ENCODE results near the gene DUSP7.

Gene DUSP7, protein sequence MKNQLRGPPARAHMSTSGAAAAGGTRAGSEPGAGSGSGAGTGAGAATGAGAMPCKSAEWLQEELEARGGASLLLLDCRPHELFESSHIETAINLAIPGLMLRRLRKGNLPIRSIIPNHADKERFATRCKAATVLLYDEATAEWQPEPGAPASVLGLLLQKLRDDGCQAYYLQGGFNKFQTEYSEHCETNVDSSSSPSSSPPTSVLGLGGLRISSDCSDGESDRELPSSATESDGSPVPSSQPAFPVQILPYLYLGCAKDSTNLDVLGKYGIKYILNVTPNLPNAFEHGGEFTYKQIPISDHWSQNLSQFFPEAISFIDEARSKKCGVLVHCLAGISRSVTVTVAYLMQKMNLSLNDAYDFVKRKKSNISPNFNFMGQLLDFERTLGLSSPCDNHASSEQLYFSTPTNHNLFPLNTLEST

GRCh38 chr3:52056521-52056967, at the start of gene DUSP7:
TSS of gene DUSP7 (minus strand) at chr3:52056571. CDS start at chr3:52056366, 205 bp downstream.
- TF ChIP-seq, protein P1, sequence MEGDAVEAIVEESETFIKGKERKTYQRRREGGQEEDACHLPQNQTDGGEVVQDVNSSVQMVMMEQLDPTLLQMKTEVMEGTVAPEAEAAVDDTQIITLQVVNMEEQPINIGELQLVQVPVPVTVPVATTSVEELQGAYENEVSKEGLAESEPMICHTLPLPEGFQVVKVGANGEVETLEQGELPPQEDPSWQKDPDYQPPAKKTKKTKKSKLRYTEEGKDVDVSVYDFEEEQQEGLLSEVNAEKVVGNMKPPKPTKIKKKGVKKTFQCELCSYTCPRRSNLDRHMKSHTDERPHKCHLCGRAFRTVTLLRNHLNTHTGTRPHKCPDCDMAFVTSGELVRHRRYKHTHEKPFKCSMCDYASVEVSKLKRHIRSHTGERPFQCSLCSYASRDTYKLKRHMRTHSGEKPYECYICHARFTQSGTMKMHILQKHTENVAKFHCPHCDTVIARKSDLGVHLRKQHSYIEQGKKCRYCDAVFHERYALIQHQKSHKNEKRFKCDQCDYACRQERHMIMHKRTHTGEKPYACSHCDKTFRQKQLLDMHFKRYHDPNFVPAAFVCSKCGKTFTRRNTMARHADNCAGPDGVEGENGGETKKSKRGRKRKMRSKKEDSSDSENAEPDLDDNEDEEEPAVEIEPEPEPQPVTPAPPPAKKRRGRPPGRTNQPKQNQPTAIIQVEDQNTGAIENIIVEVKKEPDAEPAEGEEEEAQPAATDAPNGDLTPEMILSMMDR (IDR thresholded peaks at IDR 0.05; ENCODE audit: low read depth, low read length): no peak
- no peaks in the 10 kb centered on the region for H3K9me3 ChIP-seq (ENCODE audit: severe bottlenecking)
- peak within 1 kb of the TSS; percentile 73 for H3K4me3 ChIP-seq (ENCODE audit: low read depth, low read length)
- H3K27me3 ChIP-seq (ENCODE audit: insufficient read depth, low read depth, severe bottlenecking): no peaks in the 10 kb centered on the region
- DNase-seq: peak; percentile 65
- peak within 1 kb of the TSS; percentile 77 for H3K27ac ChIP-seq
- H3K36me3 ChIP-seq: peaks cover 31% of the 10 kb centered on the region

GRCh38 chr3:52104684-52105640, 48.6 kb upstream of the DUSP7 start:
- Histone ChIP-seq H3K27ac (no peak overlapping the region), H3K36me3 (no peaks in the 10 kb centered on the region; the same call in 1 of the 2 replicates), H3K9me3 (ENCODE audit: severe bottlenecking) (no peaks in the 10 kb centered on the region), H3K27me3 (ENCODE audit: insufficient read depth, low read depth, severe bottlenecking) (no peaks in the 10 kb centered on the region), H3K4me3 (ENCODE audit: low read depth, low read length) (no peak overlapping the region)
- no peak for DNase-seq
- TF ChIP-seq, protein P1 (IDR thresholded peaks at IDR 0.05; ENCODE audit: low read depth, low read length): no peak

DNA sequence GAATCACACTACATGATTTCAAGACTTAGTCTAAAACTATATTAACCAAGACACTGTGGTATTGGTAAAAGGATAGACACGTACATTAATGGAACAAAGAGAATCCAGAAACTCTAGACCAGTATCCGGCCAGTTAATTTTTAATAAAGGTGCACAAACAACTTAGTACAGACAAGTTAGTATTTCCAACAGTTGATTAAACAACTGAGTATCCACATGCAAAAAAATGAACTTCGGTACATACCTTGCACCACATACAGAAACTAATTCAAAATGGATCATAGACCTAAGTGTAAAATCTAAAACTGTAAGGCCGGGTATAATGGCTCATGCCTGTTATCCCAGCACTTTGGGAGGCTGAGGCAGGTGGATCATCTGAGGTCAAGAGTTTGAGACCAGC, 46.6 kb upstream of the DUSP7 start:
- DNase-seq: no peak
- Histone ChIP-seq H3K4me3 (ENCODE audit: low read depth, low read length) (no peak overlapping the region), H3K36me3 (no peaks in the 10 kb centered on the region; the same call in 1 of the 2 replicates), H3K27me3 (ENCODE audit: insufficient read depth, low read depth, severe bottlenecking) (no peaks in the 10 kb centered on the region), H3K27ac (no peak overlapping the region), H3K9me3 (ENCODE audit: severe bottlenecking) (no peaks in the 10 kb centered on the region)
- TF ChIP-seq, protein P1 (IDR thresholded peaks at IDR 0.05; ENCODE audit: low read depth, low read length): no peak

- Histone ChIP-seq H3K36me3 (peaks cover 5% of the 10 kb centered on the region), H3K9me3 (ENCODE audit: severe bottlenecking) (no peaks in the 10 kb centered on the region), H3K27me3 (ENCODE audit: insufficient read depth, low read depth, severe bottlenecking) (no peaks in the 10 kb centered on the region), H3K4me3 (ENCODE audit: low read depth, low read length) (no peak overlapping the region), H3K27ac (no peak overlapping the region)
- DNase-seq: no peak
- TF ChIP-seq, protein P1 (IDR thresholded peaks at IDR 0.05; ENCODE audit: low read depth, low read length): no peak
Observed at GRCh38 chr3:52099001-52099401, 42.6 kb upstream of the DUSP7 start.

- H3K9me3 ChIP-seq (ENCODE audit: severe bottlenecking): no peaks in the 10 kb centered on the region
- no peak overlapping the region for H3K4me3 ChIP-seq (ENCODE audit: low read depth, low read length)
- H3K36me3 ChIP-seq: peaks cover 10% of the 10 kb centered on the region
- no peak overlapping the region for H3K27ac ChIP-seq
- H3K27me3 ChIP-seq (ENCODE audit: insufficient read depth, low read depth, severe bottlenecking): no peaks in the 10 kb centered on the region
- no peak for DNase-seq
- TF ChIP-seq, protein P1 (IDR thresholded peaks at IDR 0.05; ENCODE audit: low read depth, low read length): no peak
Observed at GRCh38 chr3:52097851-52098507, 41.6 kb upstream of the DUSP7 start.

Data from WERI-Rb-1 (cell line).